HG03139 (cell line): ENCODE measurements around the gene WASHC2C.
A peak's percentile ranks its signal among the peaks of the same experiment; 100 is the strongest.
"Not testable (repeated sequence)": the region's sequence is repeated elsewhere in the genome, so short reads cannot be mapped to it uniquely, and the experiment has no call there.

Source experiments
- ATAC-seq: cut with Tn5 transposase; IDR thresholded peaks from one replicate; pipeline ENCODE4 v1.9.1; 2021; ENCODE audit not compliant: unreplicated experiment

The WASHC2C gene, protein sequence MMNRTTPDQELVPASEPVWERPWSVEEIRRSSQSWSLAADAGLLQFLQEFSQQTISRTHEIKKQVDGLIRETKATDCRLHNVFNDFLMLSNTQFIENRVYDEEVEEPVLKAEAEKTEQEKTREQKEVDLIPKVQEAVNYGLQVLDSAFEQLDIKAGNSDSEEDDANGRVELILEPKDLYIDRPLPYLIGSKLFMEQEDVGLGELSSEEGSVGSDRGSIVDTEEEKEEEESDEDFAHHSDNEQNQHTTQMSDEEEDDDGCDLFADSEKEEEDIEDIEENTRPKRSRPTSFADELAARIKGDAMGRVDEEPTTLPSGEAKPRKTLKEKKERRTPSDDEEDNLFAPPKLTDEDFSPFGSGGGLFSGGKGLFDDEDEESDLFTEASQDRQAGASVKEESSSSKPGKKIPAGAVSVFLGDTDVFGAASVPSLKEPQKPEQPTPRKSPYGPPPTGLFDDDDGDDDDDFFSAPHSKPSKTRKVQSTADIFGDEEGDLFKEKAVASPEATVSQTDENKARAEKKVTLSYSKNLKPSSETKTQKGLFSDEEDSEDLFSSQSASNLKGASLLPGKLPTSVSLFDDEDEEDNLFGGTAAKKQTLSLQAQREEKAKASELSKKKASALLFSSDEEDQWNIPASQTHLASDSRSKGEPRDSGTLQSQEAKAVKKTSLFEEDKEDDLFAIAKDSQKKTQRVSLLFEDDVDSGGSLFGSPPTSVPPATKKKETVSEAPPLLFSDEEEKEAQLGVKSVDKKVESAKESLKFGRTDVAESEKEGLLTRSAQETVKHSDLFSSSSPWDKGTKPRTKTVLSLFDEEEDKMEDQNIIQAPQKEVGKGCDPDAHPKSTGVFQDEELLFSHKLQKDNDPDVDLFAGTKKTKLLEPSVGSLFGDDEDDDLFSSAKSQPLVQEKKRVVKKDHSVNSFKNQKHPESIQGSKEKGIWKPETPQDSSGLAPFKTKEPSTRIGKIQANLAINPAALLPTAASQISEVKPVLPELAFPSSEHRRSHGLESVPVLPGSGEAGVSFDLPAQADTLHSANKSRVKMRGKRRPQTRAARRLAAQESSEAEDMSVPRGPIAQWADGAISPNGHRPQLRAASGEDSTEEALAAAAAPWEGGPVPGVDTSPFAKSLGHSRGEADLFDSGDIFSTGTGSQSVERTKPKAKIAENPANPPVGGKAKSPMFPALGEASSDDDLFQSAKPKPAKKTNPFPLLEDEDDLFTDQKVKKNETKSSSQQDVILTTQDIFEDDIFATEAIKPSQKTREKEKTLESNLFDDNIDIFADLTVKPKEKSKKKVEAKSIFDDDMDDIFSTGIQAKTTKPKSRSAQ (N-terminal part only)

DNA sequence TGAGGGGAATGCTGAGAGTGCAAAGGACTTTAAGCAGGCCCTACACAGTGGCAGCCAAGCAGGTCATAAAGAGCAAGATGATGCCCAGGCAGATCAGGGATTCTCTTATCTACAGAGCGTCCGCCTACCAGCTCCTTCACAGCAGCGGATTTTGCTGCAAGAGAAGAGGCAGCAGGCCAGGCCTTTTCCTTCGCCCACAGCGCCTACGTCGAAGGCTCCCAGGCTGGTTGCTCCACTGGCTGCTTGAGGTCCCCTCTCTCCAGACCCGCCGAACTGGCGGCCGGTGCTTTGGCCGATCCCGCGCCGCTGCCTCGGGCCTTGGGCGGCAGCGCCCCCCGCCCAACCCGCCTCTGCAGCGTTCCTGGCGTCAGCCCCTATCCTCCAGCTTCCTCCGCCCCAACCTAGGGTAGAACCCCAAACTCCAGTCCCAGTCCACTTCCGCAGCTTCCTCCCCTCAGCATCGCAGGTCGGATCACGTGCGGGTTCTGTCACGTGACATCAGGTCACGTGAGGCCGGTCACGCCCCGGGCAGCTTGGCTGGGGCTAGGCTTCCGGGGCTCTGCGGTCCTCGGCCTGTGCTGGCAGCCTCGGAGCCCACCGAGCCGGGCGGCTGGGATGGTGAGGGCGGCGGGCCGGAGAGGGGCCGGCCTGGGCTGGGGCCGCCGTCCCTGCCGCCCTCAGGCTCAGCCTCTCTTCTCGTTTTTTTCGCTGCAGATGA, at the start of gene WASHC2C:
TSS of gene WASHC2C (plus strand) at position 564 of the 718 bp plus-strand sequence. CDS start at position 616, 52 bp downstream.
- peak; percentile 88 for ATAC-seq

DNA sequence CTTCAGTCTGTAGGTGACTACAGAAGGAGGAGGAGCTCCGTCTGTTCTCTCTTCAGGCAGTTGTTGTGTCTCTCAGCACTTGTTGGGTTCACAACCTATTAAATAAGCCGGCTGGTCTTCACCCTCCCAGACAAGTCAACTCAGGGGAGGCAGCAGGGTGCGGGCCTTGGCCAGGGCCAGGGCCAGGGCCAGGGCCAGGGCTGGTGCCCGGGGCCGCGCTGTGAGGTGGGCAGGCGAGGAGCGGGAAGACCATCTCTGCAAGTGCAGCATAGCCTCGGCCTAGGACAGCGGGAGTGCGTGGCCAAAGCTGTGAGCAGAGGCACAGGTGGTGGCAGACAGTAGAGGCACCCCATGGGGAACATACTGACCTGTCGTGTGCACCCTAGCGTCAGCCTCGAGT, 48.6 kb upstream of the WASHC2C start:
- not testable (repeated sequence) for ATAC-seq

DNA sequence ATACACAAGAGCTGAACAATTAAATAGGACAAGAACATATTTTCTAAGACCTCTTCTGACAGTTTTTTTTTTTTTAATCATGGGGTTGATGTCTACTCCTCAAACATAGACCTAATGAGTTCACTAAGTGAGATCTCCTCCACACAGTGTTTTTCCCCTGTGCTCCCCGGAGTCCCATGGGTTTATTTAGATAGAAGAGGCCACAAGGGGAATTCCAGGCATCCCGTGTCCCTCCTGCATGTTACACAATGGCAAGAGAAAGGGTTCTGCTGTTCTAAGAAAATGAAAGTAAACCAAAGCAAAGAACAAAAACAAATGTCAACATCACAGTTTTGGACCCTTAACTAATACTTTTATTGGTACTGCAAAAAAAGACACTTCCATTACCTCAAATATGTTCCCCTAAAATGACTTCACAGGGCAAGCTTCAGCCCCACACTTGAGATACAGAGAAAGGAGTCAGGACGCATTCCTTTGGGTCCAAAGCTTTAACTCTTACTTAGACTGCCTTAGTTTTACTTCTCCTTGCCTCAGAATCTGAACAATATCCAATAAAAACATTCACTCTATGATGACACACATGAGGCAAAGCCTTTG, 16.8 kb upstream of the WASHC2C start:
- ATAC-seq = peak; percentile 70

DNA sequence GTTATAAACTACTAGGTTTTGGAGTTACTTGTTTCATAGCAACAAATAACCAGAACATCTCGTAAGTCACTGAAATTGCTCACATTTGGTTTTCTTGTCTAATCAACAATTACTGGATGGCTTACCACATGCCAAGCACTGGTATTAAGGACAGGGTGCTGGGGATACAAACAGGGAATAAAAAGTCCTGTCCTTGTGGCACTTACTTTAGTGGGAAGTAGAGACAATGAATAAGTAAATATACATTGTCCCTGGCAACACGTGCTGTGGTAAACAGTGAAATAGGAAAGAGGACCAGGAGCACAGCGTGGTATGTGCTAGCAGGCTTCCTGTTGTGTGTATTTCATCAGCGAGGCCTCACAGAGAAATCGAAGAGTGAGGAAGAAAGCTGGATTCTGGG, 15.8 kb upstream of the WASHC2C start:
- not testable (repeated sequence) for ATAC-seq

DNA sequence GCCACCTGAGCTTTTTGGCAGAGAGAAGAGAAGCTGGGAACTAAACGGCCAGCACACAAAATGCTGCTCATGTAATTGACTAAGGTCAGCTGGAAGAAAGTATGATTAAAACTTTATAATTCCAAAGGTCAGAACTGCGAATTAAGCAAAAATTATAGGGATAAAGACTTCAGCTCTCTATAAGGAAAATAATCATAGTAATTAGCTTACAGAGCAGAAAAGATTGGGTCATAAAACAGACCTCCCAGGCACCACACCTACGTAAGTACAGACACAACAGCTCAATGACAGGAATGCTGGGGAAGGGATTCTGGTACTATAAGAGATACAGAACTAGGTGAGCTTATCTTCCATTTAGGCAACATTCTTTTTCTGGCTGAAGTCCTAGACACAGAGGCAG, 10.0 kb upstream of the WASHC2C start:
- ATAC-seq = not testable (repeated sequence)

DNA sequence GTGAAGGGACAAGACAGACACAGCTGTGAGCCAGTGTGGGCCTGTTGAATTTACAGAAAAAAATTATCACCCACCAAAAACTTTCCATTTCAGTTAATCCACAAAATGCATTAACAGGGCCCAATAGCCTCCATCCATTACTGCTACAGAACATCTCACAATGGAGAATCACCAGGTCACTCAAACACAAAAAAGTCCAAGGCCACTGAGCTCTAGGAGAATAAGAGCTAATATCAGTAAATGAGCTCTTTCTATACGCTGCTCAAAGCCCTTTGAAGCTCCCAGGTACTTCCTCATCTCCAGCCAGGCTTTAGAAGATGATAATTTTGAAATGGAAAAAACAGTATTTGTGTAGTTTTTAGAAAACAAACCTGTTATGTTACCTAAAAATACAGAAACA, 9.4 kb upstream of the WASHC2C start:
- ATAC-seq = not testable (repeated sequence)

DNA sequence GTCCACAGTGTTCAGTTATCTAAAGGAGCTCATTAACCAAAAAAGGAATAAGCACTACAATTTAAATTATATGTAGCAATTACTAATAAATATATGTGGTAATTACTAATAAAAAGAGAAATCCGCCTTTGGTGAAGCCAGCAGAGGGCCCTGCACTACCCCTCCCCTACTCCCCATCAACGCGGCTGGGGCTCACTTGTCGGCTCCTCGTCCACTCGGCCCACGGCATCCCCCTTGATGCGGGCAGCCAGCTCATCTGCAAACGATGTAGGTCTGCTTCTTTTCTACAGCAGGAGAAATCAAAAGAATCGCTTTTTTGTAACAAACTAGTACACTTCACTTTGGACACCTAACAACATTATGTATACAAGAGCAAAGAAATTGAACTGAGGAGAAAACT, 5.6 kb upstream of the WASHC2C start:
- ATAC-seq = not testable (repeated sequence)

DNA sequence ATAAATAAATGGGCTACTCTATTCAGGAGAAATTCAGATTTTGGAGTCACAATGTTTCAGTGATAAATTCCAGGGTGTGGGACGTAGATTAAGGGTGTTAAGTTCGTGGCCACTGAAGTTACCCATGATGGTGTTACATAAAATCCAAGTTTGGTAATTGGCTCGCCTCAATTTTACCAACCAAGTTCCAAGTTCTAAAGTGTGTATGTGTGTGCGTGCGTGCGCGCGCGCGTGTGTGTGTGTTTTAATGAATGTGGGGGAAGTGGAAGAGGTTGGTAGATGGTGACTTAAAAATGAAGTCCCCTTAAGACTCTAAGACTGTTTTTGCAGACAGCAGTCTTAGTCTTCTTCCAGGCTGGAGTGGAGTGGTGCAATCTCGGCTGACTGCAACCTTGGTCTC, 3.2 kb upstream of the WASHC2C start:
- ATAC-seq = not testable (repeated sequence)

DNA sequence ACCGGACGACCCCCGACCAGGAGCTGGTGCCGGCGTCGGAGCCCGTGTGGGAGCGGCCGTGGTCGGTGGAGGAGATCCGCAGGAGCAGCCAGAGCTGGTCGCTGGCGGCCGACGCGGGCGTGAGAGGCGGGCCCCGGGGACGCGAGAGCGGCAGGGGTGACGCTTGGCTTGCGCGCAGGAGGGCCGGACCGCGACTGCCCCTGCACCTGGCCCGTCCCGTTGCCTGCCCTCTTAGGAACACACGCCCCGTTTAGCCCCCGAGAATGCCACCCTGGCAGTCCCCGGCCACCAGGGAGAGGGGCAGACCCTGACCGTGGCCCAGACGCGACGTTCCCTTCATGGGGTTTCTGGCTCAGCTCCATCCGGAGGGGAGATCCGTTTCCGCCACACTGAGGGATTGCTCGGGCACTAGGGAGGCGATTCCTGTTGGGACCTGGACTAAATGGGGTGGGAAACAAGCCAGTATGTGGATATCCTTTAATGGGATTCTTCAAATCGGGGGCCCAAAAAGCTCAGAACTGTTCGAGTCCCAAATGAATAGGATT, 427 bp downstream of the WASHC2C start:
- ATAC-seq = peak; percentile 44

DNA sequence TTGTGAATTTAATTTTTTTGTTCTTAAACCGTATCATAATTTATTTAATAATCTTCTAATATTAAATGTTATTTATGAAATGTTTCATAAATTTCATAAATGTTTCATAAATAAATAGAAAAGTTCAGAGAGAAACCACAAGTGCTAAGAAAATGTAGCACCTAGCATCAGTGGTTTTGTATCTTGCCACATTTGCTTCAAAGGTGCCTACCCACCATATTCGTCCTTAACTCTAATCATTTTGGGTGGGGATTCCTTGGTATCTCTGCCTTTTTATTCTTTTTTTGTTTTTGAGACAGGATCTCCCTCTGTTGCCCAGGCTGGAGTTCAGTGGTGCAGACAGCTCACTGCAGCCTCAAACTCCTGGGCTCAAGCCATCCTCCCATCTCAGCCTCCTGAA, 7.4 kb downstream of the WASHC2C start:
- ATAC-seq = not testable (repeated sequence)

DNA sequence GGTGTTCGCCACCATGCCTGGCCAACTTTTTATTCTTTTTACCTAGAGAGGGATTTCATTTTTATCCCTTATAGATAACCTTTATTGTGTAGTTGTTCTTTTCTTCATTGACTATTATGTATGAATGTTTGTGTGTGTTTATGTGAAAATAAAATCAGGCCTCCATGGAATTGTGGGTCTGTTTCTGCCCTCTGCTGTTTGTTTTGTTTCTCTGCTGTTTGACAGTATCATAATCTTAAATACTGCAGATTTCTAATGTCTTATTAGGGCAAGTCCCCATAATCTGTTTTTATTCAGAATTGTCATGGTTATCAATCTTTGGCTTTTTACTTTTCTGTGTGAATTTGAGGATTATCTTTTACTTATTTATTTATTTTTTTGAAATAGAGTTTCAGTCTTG, 7.8 kb downstream of the WASHC2C start:
- not testable (repeated sequence) for ATAC-seq

DNA sequence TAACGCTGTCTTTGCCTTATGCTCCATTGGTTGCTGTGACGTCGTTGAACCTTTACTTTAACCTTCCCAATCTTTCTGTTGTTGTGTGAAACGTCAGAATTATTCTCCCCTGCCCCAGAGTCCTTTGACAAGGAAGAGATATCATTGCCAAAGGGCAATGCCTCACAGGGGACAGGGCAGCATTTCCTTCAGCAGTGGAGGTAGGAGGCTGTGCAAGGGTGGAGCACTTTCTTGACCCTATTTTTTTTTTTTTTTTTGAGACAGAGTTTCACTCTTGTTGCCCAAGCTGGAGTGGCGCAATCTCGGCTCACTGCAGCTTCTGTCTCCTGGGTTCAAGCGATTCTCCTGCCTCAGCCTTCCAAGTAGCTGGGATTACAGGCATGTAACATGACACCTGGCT, 14.5 kb downstream of the WASHC2C start:
- not testable (repeated sequence) for ATAC-seq

DNA sequence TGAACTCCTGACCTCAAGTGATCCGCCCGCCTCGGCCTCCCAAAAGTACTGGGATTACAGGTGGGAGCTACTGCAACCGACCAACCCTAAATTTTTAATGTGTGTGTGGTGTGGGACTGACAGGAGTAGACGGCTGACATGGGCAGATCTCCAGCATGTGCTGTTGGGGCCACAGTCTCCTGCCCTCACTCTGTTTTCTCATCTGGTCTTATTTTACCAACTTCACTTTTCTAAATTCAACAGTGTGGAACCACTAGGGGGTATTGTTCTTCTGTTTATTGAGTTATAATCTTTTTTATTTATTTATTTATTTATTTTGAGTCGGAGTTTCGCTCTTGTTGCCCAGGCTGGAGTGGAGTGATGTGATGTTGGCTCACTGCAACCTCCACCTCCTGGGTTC, 14.9 kb downstream of the WASHC2C start:
- not testable (repeated sequence) for ATAC-seq

DNA sequence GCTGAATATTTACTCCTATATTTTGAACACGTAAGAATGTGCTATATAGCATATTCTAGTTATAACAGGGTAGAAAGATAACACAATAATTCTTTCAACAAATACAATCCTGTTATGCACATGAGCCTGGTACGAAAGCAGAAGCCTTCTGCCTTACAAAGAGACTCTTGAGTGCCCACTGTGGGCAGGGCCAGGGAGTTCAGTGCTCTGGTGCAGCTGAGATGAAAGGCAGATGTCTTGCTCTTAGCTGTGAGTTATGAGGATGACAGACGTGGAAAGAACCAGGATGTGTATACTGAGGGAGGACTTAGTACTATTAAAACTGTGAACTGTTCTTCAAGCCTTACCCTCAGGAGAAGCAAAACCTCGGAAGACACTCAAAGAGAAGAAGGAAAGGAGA, 24.1 kb downstream of the WASHC2C start:
- not testable (repeated sequence) for ATAC-seq

DNA sequence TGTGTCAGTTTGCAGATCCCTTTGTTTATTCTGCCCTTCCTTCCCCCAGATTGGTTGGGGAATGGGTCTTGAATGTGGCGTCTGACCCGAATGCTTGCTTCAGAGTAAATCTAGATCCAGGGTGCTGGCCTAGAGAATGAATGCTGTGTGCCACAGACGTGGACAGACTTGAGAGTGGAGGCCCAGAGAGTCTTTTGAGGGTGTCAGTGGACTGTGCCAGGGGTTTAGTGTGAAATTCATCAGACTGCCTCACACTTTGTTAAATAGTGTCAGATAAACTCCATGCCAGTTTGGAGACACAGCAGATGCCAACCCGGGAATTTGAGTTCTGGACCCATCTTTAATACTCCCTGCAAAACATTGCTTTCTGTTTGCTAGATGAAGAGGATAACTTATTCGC, 25.1 kb downstream of the WASHC2C start:
- not testable (repeated sequence) for ATAC-seq

DNA sequence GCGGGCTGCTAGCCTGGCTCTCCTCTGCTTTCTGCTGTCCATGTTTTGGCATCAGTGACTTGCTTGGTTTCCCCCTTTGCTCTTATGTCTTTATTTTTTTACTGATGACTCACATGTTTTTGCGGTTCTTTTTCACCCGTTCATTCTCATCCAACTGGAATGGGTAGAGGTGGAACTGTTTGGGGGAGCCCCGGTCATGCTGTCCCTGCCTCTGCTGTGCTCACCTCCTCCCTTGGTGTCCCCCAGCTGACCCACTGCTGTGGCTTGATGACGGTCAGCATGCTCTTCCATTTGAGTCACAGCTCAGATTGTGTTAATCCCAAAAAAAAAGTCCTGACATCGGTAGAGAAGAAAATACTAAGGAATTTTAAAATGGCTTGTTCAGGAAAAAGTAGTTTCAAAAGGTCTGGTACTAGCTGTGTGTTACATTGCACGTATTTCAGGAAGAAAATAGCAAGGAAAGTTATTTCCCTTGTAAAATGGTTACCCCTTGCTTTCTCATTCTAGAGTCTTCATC, 27.0 kb downstream of the WASHC2C start:
- ATAC-seq = not testable (repeated sequence)

DNA sequence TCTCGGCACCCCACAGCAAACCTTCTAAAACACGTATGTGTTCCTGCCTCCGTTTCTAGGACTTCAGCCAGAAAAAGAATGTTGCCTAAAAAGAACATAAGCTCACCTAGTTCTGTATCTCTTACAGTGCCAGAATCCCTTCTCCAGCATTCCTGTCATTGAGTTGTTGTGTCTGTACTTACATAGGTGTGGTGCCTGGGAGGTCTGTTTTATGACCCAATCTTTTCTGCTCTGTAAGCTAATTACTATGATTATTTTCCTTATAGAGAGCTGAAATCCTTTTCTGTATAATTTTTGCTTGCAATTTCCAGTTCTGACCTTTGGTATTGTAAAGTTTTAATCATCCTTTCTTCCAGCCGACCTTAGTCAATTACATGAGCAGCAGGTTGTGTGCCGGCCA, 28.0 kb downstream of the WASHC2C start:
- ATAC-seq = not testable (repeated sequence)

DNA sequence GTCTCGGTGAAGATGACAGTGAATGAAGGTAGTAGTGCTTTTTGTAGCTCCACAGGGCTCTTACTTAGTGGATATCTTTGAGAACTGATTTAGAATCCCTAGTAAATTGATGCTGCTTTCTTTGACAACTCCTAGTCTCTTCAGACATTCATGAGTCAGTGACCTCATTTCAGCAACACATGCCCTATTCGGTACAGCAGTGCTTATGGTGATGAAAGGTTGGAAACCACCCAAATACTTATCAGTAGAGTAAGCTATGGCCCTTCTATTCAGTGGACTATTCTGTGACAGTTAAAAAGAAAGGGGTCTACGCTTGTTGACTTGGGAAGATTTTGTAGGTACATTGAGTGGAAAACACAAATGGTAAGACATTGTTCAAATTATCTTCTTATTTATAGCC, 29.0 kb downstream of the WASHC2C start:
- ATAC-seq = not testable (repeated sequence)

DNA sequence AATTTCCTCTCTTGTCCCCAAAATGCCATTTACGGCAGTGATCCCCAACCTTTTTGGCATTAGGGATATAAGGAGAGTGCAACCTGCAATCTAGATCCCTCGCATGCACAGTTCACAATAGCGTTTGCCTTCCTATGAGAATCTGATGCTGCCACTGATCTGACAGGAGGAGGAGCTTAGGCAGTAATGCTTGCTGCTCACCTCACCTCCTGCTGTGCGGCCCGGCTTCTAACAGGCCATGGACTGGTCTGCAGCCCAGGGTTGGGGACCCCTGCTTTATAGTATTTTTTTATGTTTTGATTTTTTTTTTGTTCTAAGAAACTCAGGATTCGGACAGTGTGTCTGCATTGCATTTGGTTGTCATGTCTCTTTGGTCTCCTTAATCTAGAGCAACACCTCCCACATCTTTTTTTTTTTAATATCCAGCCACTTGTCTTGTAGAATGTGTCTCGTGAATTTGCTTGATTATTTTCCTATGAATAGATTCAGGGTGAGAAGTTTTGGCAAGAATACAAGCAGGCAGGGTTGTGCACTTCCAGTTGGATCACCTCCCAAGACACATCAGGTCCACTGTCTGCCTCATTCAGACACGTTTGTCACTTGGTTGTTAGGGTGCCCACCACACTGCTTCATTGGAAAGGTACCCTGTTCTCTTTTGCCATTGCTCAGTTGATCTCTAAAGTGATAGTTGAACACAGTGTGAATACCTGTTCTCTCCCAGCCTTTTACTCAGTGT, 30.8 kb downstream of the WASHC2C start:
- not testable (repeated sequence) for ATAC-seq
